Hepatocyte (in vitro differentiated cells): Measurements from ENCODE around the gene SPECC1L. TPM values are rescaled to one million over a fixed set of nuclear protein-coding genes. Genes with fewer than 3 reads are reported as not detected.
"Not testable (repeated sequence)": the region's sequence is repeated elsewhere in the genome, so short reads cannot be mapped to it uniquely, and the experiment has no call there.

Source experiments
- DNase-seq: peaks from one replicate; pipeline ENCODE4 v3.0.0-alpha.2; 2016; ENCODE audit warnings: low spot score
- H2AFZ ChIP-seq: fragments of 200-600 bp; sonication (generic); 2 replicates; pipeline ENCODE4 v1.6.0; 2016; ENCODE audit warnings: antibody characterized with exemption, mild to moderate bottlenecking
- H3K27ac ChIP-seq: fragments of 200-600 bp; sonication (generic); 2 replicates; pipeline ENCODE4 v1.5.1; 2016; ENCODE audit warnings: mild to moderate bottlenecking
- H3K27me3 ChIP-seq: fragments of 200-600 bp; sonication (generic); 2 replicates; pipeline ENCODE4 v1.6.1; 2016
- H3K36me3 ChIP-seq: fragments of 200-600 bp; sonication (generic); replicated peaks from 2 replicates; pipeline ENCODE4 v1.5.1; 2016; ENCODE audit warnings: low read depth; ENCODE audit not compliant: insufficient read depth
- H3K4me1 ChIP-seq: fragments of 200-600 bp; sonication (generic); 2 replicates; pipeline ENCODE4 v1.5.1; 2016; ENCODE audit warnings: mild to moderate bottlenecking, moderate library complexity; ENCODE audit not compliant: insufficient read depth
- H3K4me2 ChIP-seq: fragments of 200-600 bp; sonication (generic); 2 replicates; pipeline ENCODE4 v1.6.0; 2016
- H3K4me3 ChIP-seq: fragments of 200-600 bp; sonication (generic); 2 replicates; pipeline ENCODE4 v1.5.1; 2016; ENCODE audit warnings: mild to moderate bottlenecking
- H3K79me2 ChIP-seq: fragments of 200-600 bp; sonication (generic); 2 replicates; pipeline ENCODE4 v1.6.0; 2017; ENCODE audit warnings: mild to moderate bottlenecking
- H3K9me2 ChIP-seq: fragments of 200-600 bp; sonication (generic); replicated peaks from 2 replicates; pipeline ENCODE4 v1.6.0; 2017; ENCODE audit warnings: mild to moderate bottlenecking; ENCODE audit not compliant: insufficient read depth
- H3K9me3 ChIP-seq: fragments of 200-600 bp; sonication (generic); 2 replicates; pipeline ENCODE4 v1.5.1; 2016; ENCODE audit warnings: low read depth, mild to moderate bottlenecking
- H4K20me1 ChIP-seq: fragments of 200-600 bp; sonication (generic); 2 replicates; pipeline ENCODE4 v1.6.0; 2016; ENCODE audit warnings: mild to moderate bottlenecking; ENCODE audit not compliant: insufficient read depth, poor library complexity, severe bottlenecking
- EZH2 ChIP-seq: fragments of 200-600 bp; sonication (generic); IDR thresholded peaks from 2 replicates; pipeline ENCODE4 v1.6.1; 2016; ENCODE audit warnings: antibody characterized with exemption, mild to moderate bottlenecking, borderline replicate concordance
- EZH2phosphoT487 ChIP-seq: fragments of 200-600 bp; sonication (generic); IDR thresholded peaks from one replicate; pipeline ENCODE4 v1.6.1; 2018; ENCODE audit warnings: antibody characterized with exemption, mild to moderate bottlenecking, low read depth, moderate library complexity; ENCODE audit not compliant: unreplicated experiment, severe bottlenecking
- WGBS: methylation state at CpG from one replicate; pipeline ENCODE4 v1.1.6; 2016; ENCODE audit warnings: low lambda C conversion rate; ENCODE audit errors: missing lambda C conversion rate; 5-methylcytosine and 5-hydroxymethylcytosine counted together
- polyA plus RNA-seq: library from polyadenylated mRNA; unstranded; fragments of >200 nt; fragmentation: Nextera tagmentation; extraction: Ambion mirVana; gene quantifications from 2 replicates; pipeline ENCODE4 v1.2.1, GENCODE V29; 2016
- total RNA-seq: library from RNA; depleted of rRNA; stranded (reverse); fragments of >200 nt; gene quantifications from 2 replicates; pipeline ENCODE4 v1.2.3, GENCODE V29; 2014
- TF ChIP-seq, protein P1 (sequence below): fragments of 200-600 bp; sonication (generic); IDR thresholded peaks from 2 replicates; pipeline ENCODE4 v1.5.1; 2016; ENCODE audit warnings: antibody characterized with exemption, mild to moderate bottlenecking; ENCODE audit not compliant: poor library complexity

Gene SPECC1L
- total and polyA plus RNA-seq, 2 experiments from 2014 or later: 13.0 to 28.3 TPM

DNA sequence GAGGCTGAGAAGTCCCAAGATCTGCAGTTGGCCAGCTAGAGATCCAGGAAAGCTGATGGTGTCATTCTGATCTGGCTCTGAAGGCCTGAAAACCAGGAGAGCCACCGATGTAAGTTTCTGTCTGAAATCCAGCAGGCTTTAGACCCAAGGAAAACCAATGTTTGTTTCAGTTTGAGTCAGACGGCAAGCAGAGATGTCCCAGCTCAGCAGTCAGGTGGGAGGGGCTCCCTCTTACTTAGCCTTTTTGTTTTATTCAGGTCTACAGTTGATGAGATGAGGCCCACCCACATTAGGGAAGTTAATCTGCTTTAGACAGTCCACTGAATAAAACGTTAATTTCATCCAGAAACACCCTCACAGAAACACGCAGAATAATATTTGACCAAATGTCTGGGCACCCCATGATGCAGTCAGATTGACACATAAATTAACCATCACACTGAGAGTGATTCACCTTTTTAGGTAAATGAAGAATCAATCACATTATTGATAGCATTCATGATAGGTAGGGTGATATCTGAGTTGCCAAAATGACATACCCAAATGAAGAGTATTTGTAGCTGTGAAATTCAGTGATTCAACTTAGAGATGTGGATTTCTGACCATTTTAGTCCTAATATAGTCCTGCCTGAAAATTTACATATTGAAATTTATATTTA lies 28.0 kb downstream of the SPECC1L start:
- not testable (repeated sequence) for H3K36me3 ChIP-seq, H2AFZ ChIP-seq, H3K27ac ChIP-seq, H3K9me3 ChIP-seq, H3K27me3 ChIP-seq, H3K4me3 ChIP-seq, H3K9me2 ChIP-seq, H3K4me2 ChIP-seq, H4K20me1 ChIP-seq, DNase-seq
- Histone ChIP-seq H3K79me2 (peaks cover 63% of the 10 kb centered on the region), H3K4me1 (peaks cover 23% of the 10 kb centered on the region)
- WGBS: 71% methylated on average over 4 of the region's 4 CpGs

DNA sequence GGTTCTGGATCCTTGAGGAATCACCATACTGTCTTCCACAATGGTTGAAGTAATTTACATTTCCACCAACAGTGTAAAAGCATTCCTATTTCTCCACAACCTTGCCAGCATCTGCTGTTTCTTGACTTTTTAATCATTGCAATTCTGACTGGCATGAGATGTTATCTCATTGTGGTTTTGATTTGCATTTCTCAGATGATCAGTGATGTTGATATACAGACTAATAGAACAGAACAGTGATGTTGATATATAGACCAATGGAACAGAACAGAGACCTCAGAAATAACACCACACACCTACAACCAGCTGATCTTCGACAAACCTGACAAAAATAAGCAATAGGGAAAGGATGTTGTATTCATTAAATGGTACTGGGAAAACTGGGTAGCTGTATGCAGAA lies 29.9 kb downstream of the SPECC1L start:
- H3K4me2 ChIP-seq, H3K27ac ChIP-seq, H3K36me3 ChIP-seq, H3K27me3 ChIP-seq, H3K9me3 ChIP-seq, H3K9me2 ChIP-seq, DNase-seq, H2AFZ ChIP-seq, H4K20me1 ChIP-seq, H3K4me3 ChIP-seq: not testable (repeated sequence)
- peaks cover 64% of the 10 kb centered on the region for H3K79me2 ChIP-seq
- 97% methylated on average over 1 of the region's 1 CpG for WGBS
- H3K4me1 ChIP-seq: peaks cover 39% of the 10 kb centered on the region

DNA sequence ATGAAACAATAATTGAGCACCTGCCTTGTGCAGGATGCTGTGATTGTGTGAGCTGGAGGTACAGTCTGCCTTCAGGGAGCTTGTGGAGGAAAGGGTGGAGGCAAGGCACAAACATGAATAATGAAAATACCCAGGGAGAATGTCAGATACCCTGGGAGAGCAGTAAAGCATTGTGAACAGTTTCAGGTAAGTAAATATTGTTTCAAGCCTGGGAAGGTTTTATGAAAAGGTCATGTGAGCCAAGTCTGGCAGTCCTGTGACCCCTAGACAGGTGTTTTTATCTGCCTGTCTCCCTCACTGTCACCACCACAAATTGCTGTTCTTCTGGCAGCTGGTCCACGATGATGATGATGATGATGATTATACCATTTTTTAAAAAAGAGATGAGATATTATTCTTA lies 32.0 kb downstream of the SPECC1L start:
- TF ChIP-seq EZH2phosphoT487 (no peak), EZH2 (no peak)
- TF ChIP-seq, protein P1, sequence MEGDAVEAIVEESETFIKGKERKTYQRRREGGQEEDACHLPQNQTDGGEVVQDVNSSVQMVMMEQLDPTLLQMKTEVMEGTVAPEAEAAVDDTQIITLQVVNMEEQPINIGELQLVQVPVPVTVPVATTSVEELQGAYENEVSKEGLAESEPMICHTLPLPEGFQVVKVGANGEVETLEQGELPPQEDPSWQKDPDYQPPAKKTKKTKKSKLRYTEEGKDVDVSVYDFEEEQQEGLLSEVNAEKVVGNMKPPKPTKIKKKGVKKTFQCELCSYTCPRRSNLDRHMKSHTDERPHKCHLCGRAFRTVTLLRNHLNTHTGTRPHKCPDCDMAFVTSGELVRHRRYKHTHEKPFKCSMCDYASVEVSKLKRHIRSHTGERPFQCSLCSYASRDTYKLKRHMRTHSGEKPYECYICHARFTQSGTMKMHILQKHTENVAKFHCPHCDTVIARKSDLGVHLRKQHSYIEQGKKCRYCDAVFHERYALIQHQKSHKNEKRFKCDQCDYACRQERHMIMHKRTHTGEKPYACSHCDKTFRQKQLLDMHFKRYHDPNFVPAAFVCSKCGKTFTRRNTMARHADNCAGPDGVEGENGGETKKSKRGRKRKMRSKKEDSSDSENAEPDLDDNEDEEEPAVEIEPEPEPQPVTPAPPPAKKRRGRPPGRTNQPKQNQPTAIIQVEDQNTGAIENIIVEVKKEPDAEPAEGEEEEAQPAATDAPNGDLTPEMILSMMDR: no peak

DNA sequence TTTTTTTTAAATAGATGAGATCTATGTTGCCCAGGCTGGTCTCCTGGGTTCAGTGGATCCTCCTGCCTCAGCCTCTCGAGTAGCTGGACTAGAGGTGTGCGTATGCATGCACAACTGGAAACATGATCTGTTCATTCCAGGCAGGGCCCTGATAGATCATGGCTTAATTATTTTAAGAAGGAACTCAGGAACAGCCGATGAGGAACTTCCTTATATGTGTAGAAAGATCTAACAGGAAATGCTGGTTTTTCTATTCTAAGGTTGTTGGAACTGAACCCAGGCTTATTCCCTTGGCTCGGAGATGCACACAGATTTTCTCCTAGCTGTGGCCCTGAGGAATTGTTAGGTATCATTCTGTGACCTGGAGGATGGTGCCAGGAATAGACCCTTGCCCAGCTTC lies 32.4 kb downstream of the SPECC1L start:
- Histone ChIP-seq H3K4me1 (peaks cover 43% of the 10 kb centered on the region), H3K9me2 (no peaks in the 10 kb centered on the region), H3K36me3 (no peaks in the 10 kb centered on the region), H3K9me3 (no peaks in the 10 kb centered on the region), H3K79me2 (peaks cover 69% of the 10 kb centered on the region), H3K4me3 (no peak overlapping the region), H4K20me1 (peaks cover 8% of the 10 kb centered on the region), H3K27ac (peak overlapping the region; percentile 86), H3K27me3 (no peaks in the 10 kb centered on the region), H2AFZ (no peak overlapping the region), H3K4me2 (peak overlapping the region; percentile 42)
- 70% methylated on average over 4 of the region's 4 CpGs for WGBS
- no peak for DNase-seq
- TF ChIP-seq EZH2phosphoT487: no peak
- TF ChIP-seq, protein P1: no peak

More for the DNA sequence above, 32.0 kb downstream of the SPECC1L start:
- Histone ChIP-seq H3K4me1 (peaks cover 43% of the 10 kb centered on the region), H3K27me3 (no peaks in the 10 kb centered on the region), H2AFZ (no peak overlapping the region), H3K36me3 (no peaks in the 10 kb centered on the region), H3K27ac (peak overlapping the region; percentile 86), H3K9me2 (no peaks in the 10 kb centered on the region), H4K20me1 (peaks cover 8% of the 10 kb centered on the region), H3K4me2 (peak overlapping the region; percentile 42), H3K79me2 (peaks cover 68% of the 10 kb centered on the region), H3K4me3 (no peak overlapping the region), H3K9me3 (no peaks in the 10 kb centered on the region)
- DNase-seq: peak; percentile 42
- WGBS: 53% methylated on average over 1 of the region's 1 CpG
